HG03378 (cell line): ENCODE results near the gene PLK2.

Experiments
- ATAC-seq: cut with Tn5 transposase; IDR thresholded peaks from one replicate; pipeline ENCODE4 v1.9.1; 2021; ENCODE audit warnings: mild to moderate bottlenecking, moderate library complexity; ENCODE audit not compliant: unreplicated experiment

PLK2 gene

GRCh38 chr5:58460002-58460731 is at the start of gene PLK2:
TSS of gene PLK2 (minus strand) at chr5:58460086. CDS start at chr5:58459959, 127 bp downstream.
- peak; percentile 71 for ATAC-seq

GRCh38 chr5:58507715-58508114 is 47.8 kb upstream of the PLK2 start:
- ATAC-seq = no peak

- peak; percentile 83 for ATAC-seq
Measured at GRCh38 chr5:58505971-58506640, 46.2 kb upstream of the PLK2 start.

- no peak for ATAC-seq
Measured at GRCh38 chr5:58505502-58505901, 45.6 kb upstream of the PLK2 start.

- ATAC-seq = no peak
Measured at GRCh38 chr5:58504766-58505165, 44.9 kb upstream of the PLK2 start.

- ATAC-seq = no peak
Measured at GRCh38 chr5:58503390-58504046, 43.6 kb upstream of the PLK2 start.

- ATAC-seq = no peak
Measured at GRCh38 chr5:58501778-58502417, 42.0 kb upstream of the PLK2 start.

- no peak for ATAC-seq
Measured at GRCh38 chr5:58499941-58500340, 40.1 kb upstream of the PLK2 start.

- ATAC-seq = no peak
Measured at GRCh38 chr5:58499231-58499630, 39.3 kb upstream of the PLK2 start.

GRCh38 chr5:58498340-58498942 is 38.6 kb upstream of the PLK2 start:
- ATAC-seq = no peak

GRCh38 chr5:58497921-58498320 is 38.0 kb upstream of the PLK2 start:
- ATAC-seq = no peak

GRCh38 chr5:58497386-58497785 is 37.5 kb upstream of the PLK2 start:
- no peak for ATAC-seq

- no peak for ATAC-seq
Measured at GRCh38 chr5:58496488-58496887, 36.6 kb upstream of the PLK2 start.

- no peak for ATAC-seq
Measured at GRCh38 chr5:58493141-58493540, 33.3 kb upstream of the PLK2 start.

GRCh38 chr5:58491216-58491892 is 31.5 kb upstream of the PLK2 start, which contains the start of gene GAPT:
TSS of gene GAPT (plus strand) at chr5:58491435. CDS start at chr5:58494537, 3,102 bp downstream.
- peak; percentile 84 for ATAC-seq

GRCh38 chr5:58490402-58491050 is 30.6 kb upstream of the PLK2 start:
- no peak for ATAC-seq

GRCh38 chr5:58486290-58486689 is 26.4 kb upstream of the PLK2 start:
- no peak for ATAC-seq

GRCh38 chr5:58484505-58484904 is 24.6 kb upstream of the PLK2 start:
- no peak for ATAC-seq

GRCh38 chr5:58482536-58482935 is 22.6 kb upstream of the PLK2 start:
- ATAC-seq = no peak

- no peak for ATAC-seq
Measured at GRCh38 chr5:58481828-58482227, 21.9 kb upstream of the PLK2 start.
